H1 (cell line): ENCODE data around the gene OR10H5. TPM values are rescaled to one million over a fixed set of nuclear protein-coding genes. Genes with fewer than 3 reads are reported as not detected.

Source experiments
- CTCF ChIA-PET: fragments of 300-600 bp; sonication (Branson Sonifier 250); formaldehyde crosslinking; loops from one replicate; lab custom pipeline; 2021; ENCODE audit not compliant: partially characterized antibody; lab: Charles Lee
- POLR2A ChIA-PET: fragments of 300-600 bp; sonication (Branson Sonifier 250); formaldehyde crosslinking; loops from one replicate; lab custom pipeline; 2021; ENCODE audit warnings: inconsistent platforms; ENCODE audit not compliant: partially characterized antibody; lab: Charles Lee
- DNase-seq, 2 experiments: peaks; one replicate each; pipeline versions ENCODE4 v3.0.0 to v3.0.0-alpha.2; 2010 to 2022; ENCODE audit warnings: low spot score in 2 of 2, low read depth in 1 of 2, mixed read lengths in 1 of 2
- FAIRE-seq: peaks from 2 replicates; lab custom pipeline; 2011; peaks lifted over from hg19 to GRCh38; lab: Jason Lieb, UNC
- H2AFZ ChIP-seq: 2 replicates; pipeline ENCODE4 v1.8.1; 2012; ENCODE audit warnings: low read length, inconsistent platforms
- H2AK5ac ChIP-seq: 2 replicates; pipeline ENCODE4 v1.6.1; 2013; ENCODE audit warnings: low read depth, low read length
- H2BK120ac ChIP-seq: replicated peaks from 2 replicates; pipeline ENCODE3; 2013; ENCODE audit warnings: low read depth, low read length, inconsistent platforms
- H2BK12ac ChIP-seq: 2 replicates; pipeline ENCODE4 v1.6.1; 2013; ENCODE audit warnings: low read depth, low read length
- H2BK15ac ChIP-seq: 2 replicates; pipeline ENCODE4 v1.6.1; 2013; ENCODE audit warnings: low read length
- H2BK20ac ChIP-seq: 2 replicates; pipeline ENCODE4 v1.6.1; 2013; ENCODE audit warnings: low read length
- H2BK5ac ChIP-seq: 2 replicates; pipeline ENCODE4 v1.6.1; 2013; ENCODE audit warnings: low read depth, low read length
- H3K14ac ChIP-seq: 2 replicates; pipeline ENCODE4 v1.6.1; 2013; ENCODE audit warnings: inconsistent platforms; ENCODE audit not compliant: insufficient read length
- H3K18ac ChIP-seq: 2 replicates; pipeline ENCODE4 v1.6.1; 2013; ENCODE audit warnings: low read length; ENCODE audit errors: extremely low read depth
- H3K23ac ChIP-seq: 2 replicates; pipeline ENCODE4 v1.6.1; 2013; ENCODE audit warnings: inconsistent platforms; ENCODE audit not compliant: insufficient read length
- H3K23me2 ChIP-seq: 2 replicates; pipeline ENCODE4 v1.6.1; 2013; ENCODE audit warnings: low read depth, low read length
- H3K27ac ChIP-seq: 2 replicates; pipeline ENCODE4 v1.6.1; 2011; ENCODE audit warnings: low read depth, low read length, inconsistent platforms
- H3K27me3 ChIP-seq, 4 experiments: replicated peaks in 1 of 4; 1 replicate in 1 of 4; 2 replicates in 3 of 4; pipeline versions ENCODE4 v1.6.1 to v1.8.1; 2011 to 2013; ENCODE audit warnings: low read length in 3 of 4, mild to moderate bottlenecking in 3 of 4, inconsistent platforms in 2 of 4, mixed read lengths in 2 of 4, moderate library complexity in 1 of 4; ENCODE audit not compliant: control insufficient read depth in 3 of 4, insufficient read depth in 3 of 4; ENCODE audit errors: extremely low read depth in 1 of 4
- H3K36me3 ChIP-seq, 4 experiments: 2 replicates each; pipeline versions ENCODE4 v1.6.1 to v1.8.1; 2011 to 2013; ENCODE audit warnings: mild to moderate bottlenecking in 4 of 4, low read length in 3 of 4, moderate library complexity in 2 of 4, control low read depth in 1 of 4, inconsistent platforms in 1 of 4; ENCODE audit not compliant: insufficient read depth in 4 of 4, control insufficient read depth in 2 of 4
- H3K4ac ChIP-seq: replicated peaks from 2 replicates; pipeline ENCODE3; 2013; ENCODE audit warnings: low read length, low read depth, mixed read lengths, inconsistent platforms; ENCODE audit not compliant: insufficient read length
- H3K4me1 ChIP-seq, 4 experiments: replicated peaks in 1 of 4; 1 replicate in 1 of 4; 2 replicates in 3 of 4; pipeline versions ENCODE4 v1.6.1 to v1.8.1; 2011 to 2013; ENCODE audit warnings: low read length in 3 of 4, inconsistent platforms in 2 of 4, mixed read lengths in 1 of 4; ENCODE audit not compliant: insufficient read depth in 4 of 4, control insufficient read depth in 3 of 4
- H3K4me2 ChIP-seq, 2 experiments: 2 replicates each; pipeline versions ENCODE4 v1.6.1 to v1.8.1; 2011 to 2013; ENCODE audit warnings: low read depth in 2 of 2, low read length in 2 of 2, control low read depth in 1 of 2, inconsistent platforms in 1 of 2, mild to moderate bottlenecking in 1 of 2; ENCODE audit not compliant: insufficient read depth in 1 of 2
- H3K4me3 ChIP-seq, 4 experiments: fragments of 200-600, 300-600 bp in 1 of 4; sonication (generic), shearing (Covaris generic), sonication (Bioruptor Twin) in 1 of 4; 2 replicates each; pipeline versions ENCODE4 v1.5.1 to v1.8.1; 2011 to 2016; ENCODE audit warnings: low read length in 4 of 4, low read depth in 3 of 4, control low read depth in 2 of 4, inconsistent platforms in 2 of 4, mild to moderate bottlenecking in 2 of 4, mixed read lengths in 1 of 4, moderate library complexity in 1 of 4; ENCODE audit not compliant: insufficient read depth in 2 of 4; ENCODE audit errors: extremely low read depth in 1 of 4
- H3K56ac ChIP-seq: replicated peaks from 2 replicates; pipeline ENCODE3; 2013; ENCODE audit warnings: low read depth, mild to moderate bottlenecking, mixed read lengths, low read length, inconsistent platforms; ENCODE audit not compliant: insufficient read length
- H3K79me1 ChIP-seq: 2 replicates; pipeline ENCODE4 v1.6.1; 2013; ENCODE audit warnings: low read depth, low read length, control low read depth
- H3K79me2 ChIP-seq, 2 experiments: 2 replicates each; pipeline versions ENCODE4 v1.6.1 to v1.8.1; 2012 to 2013; ENCODE audit warnings: low read length in 2 of 2, mild to moderate bottlenecking in 2 of 2, inconsistent platforms in 1 of 2; ENCODE audit not compliant: insufficient read depth in 2 of 2, control insufficient read depth in 1 of 2
- H3K9ac ChIP-seq, 4 experiments: replicated peaks in 1 of 4; 1 replicate in 1 of 4; 2 replicates in 3 of 4; pipeline versions ENCODE4 v1.6.1 to v1.8.1; 2011 to 2013; ENCODE audit warnings: low read depth in 3 of 4, low read length in 3 of 4, control low read depth in 2 of 4, mild to moderate bottlenecking in 2 of 4, moderate library complexity in 2 of 4, inconsistent platforms in 1 of 4; ENCODE audit errors: extremely low read depth in 1 of 4
- H3K9me3 ChIP-seq, 2 experiments: 2 replicates each; pipeline versions ENCODE4 v1.6.1 to v1.8.1; 2012 to 2013; ENCODE audit warnings: mild to moderate bottlenecking in 2 of 2, moderate library complexity in 2 of 2, control low read depth in 1 of 2, inconsistent platforms in 1 of 2, low read depth in 1 of 2, low read length in 1 of 2, mixed read lengths in 1 of 2; ENCODE audit not compliant: insufficient read depth in 2 of 2
- H4K20me1 ChIP-seq, 2 experiments: replicated peaks in 1 of 2; 2 replicates each; pipeline versions ENCODE3 to v1.8.1; 2011 to 2013; ENCODE audit warnings: inconsistent platforms in 2 of 2, low read length in 2 of 2, mild to moderate bottlenecking in 1 of 2; ENCODE audit not compliant: insufficient read depth in 2 of 2, control insufficient read depth in 1 of 2
- H4K5ac ChIP-seq: 2 replicates; pipeline ENCODE4 v1.6.1; 2013; ENCODE audit warnings: low read length, low read depth, mixed read lengths, inconsistent platforms; ENCODE audit not compliant: insufficient read length
- H4K8ac ChIP-seq: 2 replicates; pipeline ENCODE4 v1.8.0; 2013; ENCODE audit warnings: mild to moderate bottlenecking, moderate library complexity, low read length, inconsistent platforms; ENCODE audit not compliant: insufficient read depth; ENCODE audit errors: extremely low read depth
- H4K91ac ChIP-seq: replicated peaks from 2 replicates; pipeline ENCODE3; 2013; ENCODE audit warnings: low read length, mixed read lengths, inconsistent platforms; ENCODE audit not compliant: insufficient read length
- ASH2L ChIP-seq: fragments of 200-600, 300-600 bp; sonication (generic); IDR thresholded peaks from one replicate; pipeline ENCODE4 v1.7.1; 2017; ENCODE audit warnings: low read length
- HDAC2 ChIP-seq, 2 experiments: fragments of 300-600 bp in 1 of 2; sonication (generic) in 1 of 2; IDR thresholded peaks; 2 replicates each; pipeline ENCODE4 v1.6.1; 2011 to 2012; ENCODE audit warnings: low read depth in 2 of 2, low read length in 2 of 2, mild to moderate bottlenecking in 2 of 2, moderate library complexity in 2 of 2, borderline replicate concordance in 1 of 2, inconsistent platforms in 1 of 2
- KDM5A ChIP-seq: fragments of 200-600 bp; IDR thresholded peaks from 2 replicates; pipeline ENCODE4 v1.7.1; 2012; ENCODE audit warnings: mild to moderate bottlenecking, low read length, inconsistent platforms, mixed read lengths
- POLR2A ChIP-seq, 2 experiments: IDR thresholded peaks; 1 replicate in 1 of 2; 2 replicates in 1 of 2; pipeline ENCODE4 v1.6.1; 2011; ENCODE audit warnings: low read depth in 2 of 2, low read length in 2 of 2, mild to moderate bottlenecking in 2 of 2; ENCODE audit errors: control extremely low read depth in 1 of 2
- POLR2AphosphoS5 ChIP-seq: IDR thresholded peaks from 2 replicates; pipeline ENCODE4 v1.6.1; 2011; ENCODE audit warnings: low read depth, low read length
- RFX5 ChIP-seq: IDR thresholded peaks from 2 replicates; pipeline ENCODE4 v1.6.1; 2011; ENCODE audit warnings: low read depth, low read length, improper control_type of control experiment, borderline replicate concordance
- SAP30 ChIP-seq: fragments of 300-600 bp; sonication (generic); IDR thresholded peaks from 2 replicates; pipeline ENCODE4 v1.7.1; 2012; ENCODE audit warnings: low read length, moderate library complexity, mild to moderate bottlenecking, inconsistent platforms; ENCODE audit not compliant: insufficient read depth, insufficient replicate concordance
- SIRT6 ChIP-seq: IDR thresholded peaks from one replicate; pipeline ENCODE4 v1.7.1; 2012; ENCODE audit warnings: low read length, inconsistent platforms
- SP2 ChIP-seq: IDR thresholded peaks from 2 replicates; pipeline ENCODE4 v1.6.1; 2012; ENCODE audit warnings: mild to moderate bottlenecking, low read length, inconsistent platforms
- TEAD4 ChIP-seq: IDR thresholded peaks from 2 replicates; pipeline ENCODE4 v1.6.1; 2012; ENCODE audit warnings: low read depth, low read length, inconsistent platforms, mixed read lengths
- WGBS, 2 experiments: shearing (Covaris generic) in 1 of 2; methylation state at CpG; one replicate each; pipeline versions ENCODE4 v1.1.6 to v1.1.7; 2013 to 2015; ENCODE audit warnings: low lambda C conversion rate in 2 of 2, mixed read lengths in 2 of 2, inconsistent platforms in 1 of 2, low coverage in 1 of 2, missing lambda C conversion rate in 1 of 2; ENCODE audit not compliant: insufficient replicate concordance in 2 of 2, insufficient coverage in 1 of 2, insufficient read length in 1 of 2; ENCODE audit errors: extremely low coverage in 1 of 2, missing lambda C conversion rate in 1 of 2; 5-methylcytosine and 5-hydroxymethylcytosine counted together
- polyA plus RNA-seq, 7 experiments: library from polyadenylated mRNA; depleted of rRNA in 3 of 7; stranded (reverse) in 5 of 7; unstranded in 2 of 7; fragments of >200 nt in 5 of 7; fragments of 200-250 nt in 2 of 7; gene quantifications; 1 replicate in 5 of 7; 2 replicates in 1 of 7; 4 replicates in 1 of 7; pipeline versions ENCODE4 v1.2.1 to v1.2.3, GENCODE V29; 2011 to 2013; ENCODE audit warnings: missing spikeins in 2 of 7, mixed read lengths in 2 of 7
- total RNA-seq: library from RNA; stranded (reverse); fragmentation: NEBNext Ultra II Directional; extraction: Animal tissue kit (Norgen Biotek cat#: 25700); gene quantifications from 2 replicates; pipeline ENCODE4 v1.2.1, GENCODE V29; 2021
- TF ChIP-seq, protein P1 (sequence below): IDR thresholded peaks from 2 replicates; pipeline ENCODE4 v1.6.1; 2012; ENCODE audit warnings: inconsistent platforms
- TF ChIP-seq, protein P2 (sequence below), 3 experiments: IDR thresholded peaks; 1 replicate in 2 of 3; 2 replicates in 1 of 3; pipeline versions ENCODE4 v1.5.1 to v1.6.1; 2011; ENCODE audit warnings: low read length in 3 of 3, mild to moderate bottlenecking in 3 of 3, inconsistent platforms in 2 of 3, low read depth in 1 of 3, moderate library complexity in 1 of 3; ENCODE audit not compliant: insufficient read depth in 1 of 3; ENCODE audit errors: control extremely low read depth in 1 of 3

OR10H5 gene
- total and polyA plus RNA-seq, 2 of the 8 experiments (the other 6 are each of a cell fraction or from before 2014, with no cell fraction given), result not detected

DNA sequence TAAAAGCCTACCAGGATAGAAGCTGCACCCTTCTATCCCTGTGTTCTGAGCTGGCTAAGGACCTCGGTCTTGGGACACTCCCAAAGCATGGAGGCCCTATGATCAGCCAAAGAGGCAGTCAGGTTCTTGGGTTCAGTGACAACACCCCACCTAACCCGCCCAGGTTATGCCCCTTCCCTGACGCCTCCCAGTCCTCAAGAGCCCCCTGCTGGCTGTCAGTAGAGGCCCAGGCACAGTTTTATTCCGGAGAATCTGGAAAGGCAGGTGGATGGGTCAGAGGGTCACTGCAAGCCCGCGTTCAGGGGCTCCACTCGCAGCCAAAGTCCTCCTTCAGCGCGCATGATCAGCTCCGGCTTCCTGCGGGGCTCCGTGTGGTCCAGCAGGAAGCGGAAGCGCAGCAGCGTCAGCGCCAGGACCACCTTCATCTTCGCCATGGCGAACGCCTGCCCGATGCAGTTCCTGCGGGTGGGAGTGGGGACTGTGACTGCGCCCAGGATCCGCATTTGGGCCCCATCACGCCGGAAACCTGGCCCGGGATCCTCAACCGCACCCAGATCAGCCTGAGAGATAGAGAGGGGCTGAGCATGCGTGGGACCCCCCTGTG, 27.4 kb upstream of the OR10H5 start:
- H4K20me1 ChIP-seq, result no peaks in the 10 kb centered on the region
- H3K4ac ChIP-seq, result no peak overlapping the region
- FAIRE-seq (no peak), DNase-seq (no peak)
- H3K27ac ChIP-seq, result no peak overlapping the region
- H2BK120ac ChIP-seq, result no peak overlapping the region
- no peak overlapping the region for H2BK5ac ChIP-seq
- H4K5ac ChIP-seq, result no peak overlapping the region
- no peak overlapping the region for H3K14ac ChIP-seq
- H3K23ac ChIP-seq, result no peak overlapping the region
- no peaks in the 10 kb centered on the region for H3K79me2 ChIP-seq
- H3K4me2 ChIP-seq, result no peak overlapping the region
- ChIA-PET CTCF (no interaction called here), POLR2A (no interaction called here)
- WGBS, 2 experiments, result 79% methylated on average over 14 of the region's 28 CpGs; no CpG with 5 or more reads in 1 of the 2 experiments
- H3K18ac ChIP-seq, result no peak overlapping the region
- H3K9me3 ChIP-seq, result peaks cover 55 to 73% of the 10 kb centered on the region in 2 experiments
- H3K79me1 ChIP-seq, result no peaks in the 10 kb centered on the region
- H3K56ac ChIP-seq, result no peak overlapping the region
- no peaks in the 10 kb centered on the region for H3K23me2 ChIP-seq
- H2BK12ac ChIP-seq, result no peak overlapping the region
- H4K91ac ChIP-seq, result no peak overlapping the region
- H2AFZ ChIP-seq, result no peak overlapping the region
- H3K4me1 ChIP-seq, result no peaks in the 10 kb centered on the region
- H2BK20ac ChIP-seq, result no peak overlapping the region
- H3K27me3 ChIP-seq, result no peaks in the 10 kb centered on the region
- H3K9ac ChIP-seq, result no peak overlapping the region
- no peak overlapping the region for H3K4me3 ChIP-seq
- H2BK15ac ChIP-seq, result no peak overlapping the region
- no peak overlapping the region for H2AK5ac ChIP-seq
- H4K8ac ChIP-seq, result no peak overlapping the region
- no peaks in the 10 kb centered on the region for H3K36me3 ChIP-seq
- TF ChIP-seq RFX5, result no peak
- TF ChIP-seq SP2, result no peak
- TF ChIP-seq, protein P1, sequence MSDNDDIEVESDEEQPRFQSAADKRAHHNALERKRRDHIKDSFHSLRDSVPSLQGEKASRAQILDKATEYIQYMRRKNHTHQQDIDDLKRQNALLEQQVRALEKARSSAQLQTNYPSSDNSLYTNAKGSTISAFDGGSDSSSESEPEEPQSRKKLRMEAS, result no peak
- no peak for TF ChIP-seq SAP30
- no peak for TF ChIP-seq POLR2A (IDR thresholded peaks at IDR 0.05; ENCODE audit: control extremely low read depth in 1 of 2, low read depth in 2 of 2, low read length in 2 of 2)
- no peak for TF ChIP-seq TEAD4
- TF ChIP-seq POLR2AphosphoS5, result no peak
- no peak for TF ChIP-seq KDM5A
- TF ChIP-seq ASH2L, result no peak
- TF ChIP-seq HDAC2 (IDR thresholded peaks at IDR 0.05; ENCODE audit: borderline replicate concordance in 1 of 2, low read depth in 2 of 2, low read length in 2 of 2), result no peak
- TF ChIP-seq SIRT6, result no peak
- TF ChIP-seq, protein P2, sequence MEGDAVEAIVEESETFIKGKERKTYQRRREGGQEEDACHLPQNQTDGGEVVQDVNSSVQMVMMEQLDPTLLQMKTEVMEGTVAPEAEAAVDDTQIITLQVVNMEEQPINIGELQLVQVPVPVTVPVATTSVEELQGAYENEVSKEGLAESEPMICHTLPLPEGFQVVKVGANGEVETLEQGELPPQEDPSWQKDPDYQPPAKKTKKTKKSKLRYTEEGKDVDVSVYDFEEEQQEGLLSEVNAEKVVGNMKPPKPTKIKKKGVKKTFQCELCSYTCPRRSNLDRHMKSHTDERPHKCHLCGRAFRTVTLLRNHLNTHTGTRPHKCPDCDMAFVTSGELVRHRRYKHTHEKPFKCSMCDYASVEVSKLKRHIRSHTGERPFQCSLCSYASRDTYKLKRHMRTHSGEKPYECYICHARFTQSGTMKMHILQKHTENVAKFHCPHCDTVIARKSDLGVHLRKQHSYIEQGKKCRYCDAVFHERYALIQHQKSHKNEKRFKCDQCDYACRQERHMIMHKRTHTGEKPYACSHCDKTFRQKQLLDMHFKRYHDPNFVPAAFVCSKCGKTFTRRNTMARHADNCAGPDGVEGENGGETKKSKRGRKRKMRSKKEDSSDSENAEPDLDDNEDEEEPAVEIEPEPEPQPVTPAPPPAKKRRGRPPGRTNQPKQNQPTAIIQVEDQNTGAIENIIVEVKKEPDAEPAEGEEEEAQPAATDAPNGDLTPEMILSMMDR (IDR thresholded peaks at IDR 0.05; ENCODE audit: control extremely low read depth in 1 of 3, insufficient read depth in 1 of 3, low read depth in 1 of 3, low read length in 3 of 3), result no peak
